ENCODE measurements around the gene LBHD2. TPM values are rescaled to one million over a fixed set of nuclear protein-coding genes. Genes with fewer than 3 reads are reported as not detected.

Gene LBHD2
- total and polyA plus RNA-seq, 2 of the 13 experiments (the other 11 are each of a cell fraction or from before 2014, with no cell fraction given), result 0.67 to 1.00 TPM

DNA sequence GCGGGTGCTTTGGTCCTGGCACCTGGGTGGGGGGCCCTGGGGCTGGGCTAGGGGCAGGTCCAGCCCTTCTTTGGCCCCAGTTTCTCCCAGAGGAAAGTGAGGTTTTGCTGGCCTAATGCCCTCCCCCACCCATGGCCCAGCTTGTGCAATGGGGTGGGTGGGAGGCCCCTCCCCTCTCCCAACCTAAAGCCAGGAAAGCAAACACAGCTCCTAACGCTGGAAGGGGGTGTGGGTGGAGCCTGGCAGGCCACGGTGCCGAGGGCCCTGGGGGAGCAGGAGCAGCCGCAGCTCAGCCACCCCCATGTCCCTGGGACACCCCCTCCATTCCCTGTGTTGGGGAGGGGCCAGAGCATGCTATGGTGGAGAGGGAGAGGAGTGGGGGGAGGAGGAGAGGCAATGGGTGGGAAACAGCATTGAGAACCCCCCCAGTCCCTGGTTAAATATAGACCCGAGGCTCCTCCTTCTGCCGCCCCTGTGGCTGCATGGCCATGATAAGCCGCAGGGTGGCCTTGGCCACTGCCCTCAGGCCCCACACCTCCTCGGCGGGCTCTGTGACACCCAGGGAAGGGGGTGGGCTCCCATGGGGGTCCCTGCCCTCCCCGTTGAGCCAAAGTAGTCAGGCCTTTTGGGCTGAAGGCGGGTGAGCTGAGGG, 15.2 kb downstream of the LBHD2 start (continued):
- TF ChIP-seq ZNF354B (CRISPR knock-in tag; IDR thresholded peaks at IDR 0.05) (no peak), PRDM15 (CRISPR knock-in tag; IDR thresholded peaks at IDR 0.05) (peak; percentile 81), SIX4 (CRISPR knock-in tag; IDR thresholded peaks at IDR 0.05) (peak; percentile 49), ZNF766 (CRISPR knock-in tag; IDR thresholded peaks at IDR 0.05; ENCODE audit: borderline replicate concordance) (no peak), ZFP82 (CRISPR knock-in tag; IDR thresholded peaks at IDR 0.05; ENCODE audit: borderline replicate concordance) (no peak; the same call in 1 of the 2 replicates), DPF2 (CRISPR knock-in tag; IDR thresholded peaks at IDR 0.05; ENCODE audit: borderline replicate concordance, low read depth) (no peak), CREM (IDR thresholded peaks at IDR 0.05) (peak; percentile 75), CREM (CRISPR knock-in tag; IDR thresholded peaks at IDR 0.05) (no peak), PRPF4 (IDR thresholded peaks at IDR 0.05; ENCODE audit: low read depth, low read length, poor library complexity, severe bottlenecking) (peak; percentile 77), ZNF556 (CRISPR knock-in tag; IDR thresholded peaks at IDR 0.05; ENCODE audit: borderline replicate concordance) (no peak; the same call in 1 of the 2 replicates), DBP (CRISPR knock-in tag; IDR thresholded peaks at IDR 0.05; ENCODE audit: not compliant biosample characterization) (no peak), ZMYM2 (CRISPR knock-in tag; IDR thresholded peaks at IDR 0.05) (no peak), MED13 (CRISPR knock-in tag; IDR thresholded peaks at IDR 0.05) (peak; percentile 91), ZNF567 (CRISPR knock-in tag; IDR thresholded peaks at IDR 0.05; ENCODE audit: borderline replicate concordance) (peak; percentile 98), HMGA1 (CRISPR knock-in tag; conservative IDR thresholded peaks at IDR 0.05) (no peak), ZNF12 (CRISPR knock-in tag; IDR thresholded peaks at IDR 0.05) (no peak), ZSCAN25 (CRISPR knock-in tag; IDR thresholded peaks at IDR 0.05) (peak; percentile 78; the same call in 1 of the 2 replicates), CEBPB (IDR thresholded peaks at IDR 0.05; ENCODE audit: borderline replicate concordance, low read depth, low read length) (peak; percentile 97), BRCA1 (CRISPR knock-in tag; IDR thresholded peaks at IDR 0.05) (no peak), MLXIP (CRISPR knock-in tag; IDR thresholded peaks at IDR 0.05; ENCODE audit: borderline replicate concordance) (0 out of 2 replicates have a peak, but pooled peaks have one; percentile 34)
- TF ChIP-seq, protein P1, sequence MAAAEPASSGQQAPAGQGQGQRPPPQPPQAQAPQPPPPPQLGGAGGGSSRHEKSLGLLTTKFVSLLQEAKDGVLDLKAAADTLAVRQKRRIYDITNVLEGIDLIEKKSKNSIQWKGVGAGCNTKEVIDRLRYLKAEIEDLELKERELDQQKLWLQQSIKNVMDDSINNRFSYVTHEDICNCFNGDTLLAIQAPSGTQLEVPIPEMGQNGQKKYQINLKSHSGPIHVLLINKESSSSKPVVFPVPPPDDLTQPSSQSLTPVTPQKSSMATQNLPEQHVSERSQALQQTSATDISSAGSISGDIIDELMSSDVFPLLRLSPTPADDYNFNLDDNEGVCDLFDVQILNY (CRISPR knock-in tag; conservative IDR thresholded peaks at IDR 0.05), result no peak
- TF ChIP-seq, protein P2, sequence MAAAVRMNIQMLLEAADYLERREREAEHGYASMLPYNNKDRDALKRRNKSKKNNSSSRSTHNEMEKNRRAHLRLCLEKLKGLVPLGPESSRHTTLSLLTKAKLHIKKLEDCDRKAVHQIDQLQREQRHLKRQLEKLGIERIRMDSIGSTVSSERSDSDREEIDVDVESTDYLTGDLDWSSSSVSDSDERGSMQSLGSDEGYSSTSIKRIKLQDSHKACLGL (CRISPR knock-in tag; IDR thresholded peaks at IDR 0.05), result no peak; the same call in 1 of the 2 replicates
